ENCODE data around the gene SKI.

DNA sequence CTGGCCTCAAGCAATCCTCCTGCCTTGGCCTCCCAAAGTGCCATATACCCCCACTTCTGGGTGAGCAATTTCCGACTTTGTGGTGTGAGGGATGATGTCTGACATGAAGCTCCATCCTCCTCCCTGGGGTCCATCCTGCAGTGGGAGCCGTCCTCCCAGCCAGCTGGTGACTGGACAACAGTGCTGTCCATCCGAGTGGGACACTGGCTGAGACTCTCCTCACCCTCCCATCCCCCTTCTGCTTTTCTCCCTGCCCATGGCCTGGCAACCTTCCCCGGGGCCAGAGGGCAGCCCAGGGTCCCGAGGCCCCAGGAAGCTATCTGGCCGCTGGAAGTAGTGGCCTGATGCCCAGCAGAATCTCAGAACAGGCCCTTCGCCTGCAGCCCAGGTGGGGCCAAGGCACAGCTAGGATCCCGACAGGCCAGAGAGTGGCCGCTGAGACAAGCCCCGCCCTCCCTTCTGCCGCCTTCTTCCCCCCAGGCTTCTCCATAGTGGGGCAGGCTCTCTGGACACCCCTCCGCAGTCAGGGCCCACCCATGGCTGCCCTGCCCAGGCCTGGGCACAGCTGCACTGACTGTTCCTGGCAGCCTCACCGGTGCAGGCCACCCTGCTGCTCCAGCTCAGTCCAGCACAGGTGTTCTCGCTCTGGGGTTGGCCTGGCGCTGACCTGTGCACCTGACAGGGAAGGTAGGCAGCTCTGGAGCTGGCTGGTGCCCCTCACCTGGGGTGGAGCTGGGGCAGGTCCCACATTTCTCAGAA is 25.1 kb upstream of the SKI start:
- TF ChIP-seq POLR2A (IDR thresholded peaks at IDR 0.05), result no peak
- TF ChIP-seq, protein P1, sequence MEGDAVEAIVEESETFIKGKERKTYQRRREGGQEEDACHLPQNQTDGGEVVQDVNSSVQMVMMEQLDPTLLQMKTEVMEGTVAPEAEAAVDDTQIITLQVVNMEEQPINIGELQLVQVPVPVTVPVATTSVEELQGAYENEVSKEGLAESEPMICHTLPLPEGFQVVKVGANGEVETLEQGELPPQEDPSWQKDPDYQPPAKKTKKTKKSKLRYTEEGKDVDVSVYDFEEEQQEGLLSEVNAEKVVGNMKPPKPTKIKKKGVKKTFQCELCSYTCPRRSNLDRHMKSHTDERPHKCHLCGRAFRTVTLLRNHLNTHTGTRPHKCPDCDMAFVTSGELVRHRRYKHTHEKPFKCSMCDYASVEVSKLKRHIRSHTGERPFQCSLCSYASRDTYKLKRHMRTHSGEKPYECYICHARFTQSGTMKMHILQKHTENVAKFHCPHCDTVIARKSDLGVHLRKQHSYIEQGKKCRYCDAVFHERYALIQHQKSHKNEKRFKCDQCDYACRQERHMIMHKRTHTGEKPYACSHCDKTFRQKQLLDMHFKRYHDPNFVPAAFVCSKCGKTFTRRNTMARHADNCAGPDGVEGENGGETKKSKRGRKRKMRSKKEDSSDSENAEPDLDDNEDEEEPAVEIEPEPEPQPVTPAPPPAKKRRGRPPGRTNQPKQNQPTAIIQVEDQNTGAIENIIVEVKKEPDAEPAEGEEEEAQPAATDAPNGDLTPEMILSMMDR (IDR thresholded peaks at IDR 0.05), result no peak
